K562 (cell line): ENCODE results near the gene SKIC2. TPM values are rescaled to one million over a fixed set of nuclear protein-coding genes. Genes with fewer than 3 reads are reported as not detected.
A peak's percentile ranks its signal among the peaks of the same experiment; 100 is the strongest.

Experiments used
- ATAC-seq: fragments of 200-7000 bp; cut with Tn5 transposase; 3 replicates; pipeline ENCODE4 v1.9.1; 2020; ENCODE audit warnings: moderate library complexity
- BruUV-seq: library from RNA; stranded (reverse); fragments of 400-500 nt; replicated peaks from 2 replicates; lab custom pipeline; 2021; lab: Mats Ljungman, UMichigan
- CTCF ChIA-PET: fragments of 300-600 bp; formaldehyde crosslinking; extraction: SDS; loops from one replicate; lab custom pipeline; 2021; ENCODE audit warnings: low intra/inter-chr PET ratio; lab: Yijun Ruan, JAX
- POLR2A ChIA-PET: fragments of 300-600, 350-650 bp; sonication (Branson Sonifier 250); formaldehyde crosslinking; extraction: SDS; loops from one replicate; lab custom pipeline; 2021; ENCODE audit warnings: antibody characterized with exemption, inconsistent platforms; lab: Yijun Ruan, JAX
- DNase-seq, 4 experiments: peaks; one replicate each; pipeline versions ENCODE4 v3.0.0 to v3.0.0-alpha.2; 2011 to 2018; ENCODE audit warnings: low spot score in 3 of 4, mixed read lengths in 3 of 4; ENCODE audit errors: extremely low read depth in 1 of 4
- FAIRE-seq: peaks from 2 replicates; lab custom pipeline; 2011; peaks lifted over from hg19 to GRCh38; lab: Jason Lieb, UNC
- H2AFZ ChIP-seq: 2 replicates; pipeline ENCODE4 v1.6.0; 2011; ENCODE audit warnings: low read depth, low read length, control low read depth, inconsistent platforms
- H3K27ac ChIP-seq: fragments of 200-600 bp; 3 replicates; pipeline ENCODE4 v1.8.0; 2011; ENCODE audit warnings: low read depth, mild to moderate bottlenecking, control low read depth, inconsistent platforms, low read length, moderate library complexity, mixed read lengths; ENCODE audit errors: extremely low read depth
- H3K27me3 ChIP-seq, 2 experiments: fragments of 300-600 bp in 1 of 2; 2 replicates in 1 of 2; 3 replicates in 1 of 2; pipeline versions ENCODE4 v1.6.0 to v1.8.0; 2011; ENCODE audit warnings: inconsistent platforms in 2 of 2, low read length in 2 of 2, mild to moderate bottlenecking in 1 of 2, mixed read lengths in 1 of 2, moderate library complexity in 1 of 2; ENCODE audit not compliant: control insufficient read depth in 2 of 2, insufficient read depth in 2 of 2
- H3K36me3 ChIP-seq: fragments of 300-600 bp; 3 replicates; pipeline ENCODE4 v1.8.0; 2011; ENCODE audit warnings: mild to moderate bottlenecking, low read length, inconsistent platforms; ENCODE audit not compliant: control insufficient read depth, insufficient read depth
- H3K4me1 ChIP-seq, 2 experiments: fragments of 200-600 bp in 1 of 2; replicated peaks in 1 of 2; 2 replicates in 1 of 2; 3 replicates in 1 of 2; pipeline versions ENCODE4 v1.5.1 to v1.8.0; 2011; ENCODE audit warnings: inconsistent platforms in 2 of 2, low read length in 2 of 2, mild to moderate bottlenecking in 1 of 2, mixed read lengths in 1 of 2, moderate library complexity in 1 of 2; ENCODE audit not compliant: control insufficient read depth in 2 of 2, insufficient read depth in 2 of 2
- H3K4me2 ChIP-seq: 2 replicates; pipeline ENCODE4 v1.6.1; 2011; ENCODE audit warnings: low read length, control low read depth, inconsistent platforms, mixed read lengths; ENCODE audit not compliant: insufficient read depth
- H3K4me3 ChIP-seq: fragments of 200-600 bp; sonication (generic), shearing (Covaris generic); 2 replicates; pipeline ENCODE4 v1.5.1; 2016; ENCODE audit warnings: control low read depth, inconsistent platforms
- H3K79me2 ChIP-seq: fragments of 200-600 bp; 3 replicates; pipeline ENCODE4 v1.8.0; 2011; ENCODE audit warnings: low read length, inconsistent platforms; ENCODE audit not compliant: control insufficient read depth, insufficient read depth
- H3K9ac ChIP-seq, 2 experiments: 2 replicates each; pipeline versions ENCODE4 v1.6.0 to v1.6.1; 2011; ENCODE audit warnings: low read depth in 2 of 2, low read length in 2 of 2, control low read depth in 1 of 2, inconsistent platforms in 1 of 2, mild to moderate bottlenecking in 1 of 2, mixed read lengths in 1 of 2; ENCODE audit not compliant: insufficient read depth in 1 of 2
- H3K9me1 ChIP-seq: one replicate; pipeline ENCODE4 v1.6.0; 2011; ENCODE audit warnings: inconsistent platforms, mild to moderate bottlenecking, low read length, moderate library complexity; ENCODE audit not compliant: control insufficient read depth, insufficient read depth
- H3K9me3 ChIP-seq: replicated peaks from 2 replicates; pipeline ENCODE4 v1.5.1; 2011; ENCODE audit warnings: low read depth, low read length, inconsistent platforms; ENCODE audit not compliant: control insufficient read depth, insufficient read depth
- H4K20me1 ChIP-seq: replicated peaks from 2 replicates; pipeline ENCODE4 v1.6.1; 2011; ENCODE audit warnings: low read length, inconsistent platforms, mixed read lengths; ENCODE audit not compliant: control insufficient read depth, insufficient read depth
- FOXJ2 ChIP-seq: fragments of 200-800 bp; sonication (Bioruptor generic); IDR thresholded peaks from 2 replicates; pipeline ENCODE4 v1.6.1; 2016; ENCODE audit warnings: missing genetic modification characterization, missing compliant biosample characterization
- JUND ChIP-seq, 2 experiments: IDR thresholded peaks; 2 replicates in 1 of 2; 3 replicates in 1 of 2; pipeline ENCODE4 v1.6.1; 2011; ENCODE audit warnings: borderline replicate concordance in 2 of 2, low read depth in 2 of 2, low read length in 2 of 2, improper control_type of control experiment in 1 of 2, missing biosample characterization in 1 of 2, missing genetic modification characterization in 1 of 2, missing genetic modification reagents in 1 of 2
- KDM4B ChIP-seq, 2 experiments: fragments of 450-650 bp in 1 of 2; sonication (generic) in 1 of 2; IDR thresholded peaks; 2 replicates each; pipeline ENCODE4 v1.6.1; 2016 to 2017; ENCODE audit warnings: borderline replicate concordance in 2 of 2, antibody characterized with exemption in 1 of 2, low read depth in 1 of 2, mild to moderate bottlenecking in 1 of 2
- MAZ ChIP-seq, 2 experiments: fragments of 450-650 bp in 1 of 2; sonication (generic) in 1 of 2; formaldehyde crosslinking; IDR thresholded peaks in 1 of 2; conservative IDR thresholded peaks in 1 of 2; 2 replicates each; pipeline versions ENCODE4 v1.4.0 to v1.5.0; 2020; ENCODE audit warnings: mild to moderate bottlenecking in 1 of 2, missing genetic modification reagents in 1 of 2
- NCOA1 ChIP-seq: fragments of 450-650 bp; IDR thresholded peaks from 2 replicates; pipeline ENCODE4 v1.6.1; 2016; ENCODE audit warnings: low read depth
- PTRF ChIP-seq: fragments of 450-650 bp; IDR thresholded peaks from 2 replicates; pipeline ENCODE4 v1.6.1; 2016; ENCODE audit warnings: mild to moderate bottlenecking, missing genetic modification characterization, missing compliant biosample characterization
- RUNX1 ChIP-seq: sonication (generic); IDR thresholded peaks from 2 replicates; pipeline ENCODE4 v1.6.1; 2016; ENCODE audit warnings: antibody characterized with exemption, low read depth
- SMARCA4 ChIP-seq: fragments of 450-650 bp; IDR thresholded peaks from 2 replicates; pipeline ENCODE4 v1.6.1; 2016
- SMARCE1 ChIP-seq: fragments of 450-650 bp; IDR thresholded peaks from 2 replicates; pipeline ENCODE4 v1.7.1; 2016; ENCODE audit warnings: mild to moderate bottlenecking
- TOE1 ChIP-seq, 2 experiments: fragments of 450-650 bp in 1 of 2; sonication (generic) in 1 of 2; formaldehyde crosslinking in 1 of 2; IDR thresholded peaks; 2 replicates each; pipeline versions ENCODE4 v1.7.1 to v1.8.0; 2016 to 2022; ENCODE audit warnings: borderline replicate concordance in 2 of 2, mild to moderate bottlenecking in 2 of 2, antibody characterized with exemption in 1 of 2, inconsistent platforms in 1 of 2, low read depth in 1 of 2, missing genetic modification reagents in 1 of 2, moderate library complexity in 1 of 2
- ZNF121 ChIP-seq: sonication (generic); formaldehyde crosslinking; conservative IDR thresholded peaks from 2 replicates; pipeline ENCODE4 v1.8.0; 2022; ENCODE audit warnings: missing genetic modification reagents
- ZNF239 ChIP-seq: fragments of 250-450 bp; sonication (Bioruptor Pico); IDR thresholded peaks from 2 replicates; pipeline ENCODE4 v1.4.0; 2020; ENCODE audit warnings: mild to moderate bottlenecking
- WGBS: fragments of 100-300 bp; shearing (Covaris generic); methylation state at CpG from one replicate; pipeline ENCODE4 v1.1.6; 2016; ENCODE audit warnings: low coverage, mixed read lengths; ENCODE audit not compliant: insufficient coverage; ENCODE audit errors: missing lambda C conversion rate; 5-methylcytosine and 5-hydroxymethylcytosine counted together
- in situ Hi-C: fragments of 300-500 bp; cut with MboI; formaldehyde crosslinking; loops from 4 replicates; pipeline ENCODE4 v1.15.0; 2018; ENCODE audit warnings: inconsistent platforms, mixed read lengths
- intact Hi-C: fragments of 100-400 bp; cut with micrococcal nuclease; formaldehyde crosslinking; loops from 2 replicates; pipeline ENCODE4 v1.14.2; 2022
- polyA plus RNA-seq, 8 experiments: library from polyadenylated mRNA; depleted of rRNA in 4 of 8; stranded (reverse) in 5 of 8; unstranded in 3 of 8; fragments of >200 nt; fragmentation: Nextera tagmentation in 2 of 8; fragmentation: Illumina TruSeq in 1 of 8; extraction: Ambion mirVana in 2 of 8; extraction: Trizol in 1 of 8; gene quantifications; 2 replicates each; pipeline versions ENCODE4 v1.2.1 to v1.2.3, GENCODE V29; 2011 to 2014; ENCODE audit warnings: inconsistent platforms in 1 of 8, missing spikeins in 1 of 8
- total RNA-seq, 7 experiments: library from RNA; depleted of rRNA in 6 of 7; stranded (reverse); fragments of >200 nt in 6 of 7; fragmentation: Illumina TruSeq in 2 of 7; extraction: Trizol in 2 of 7; gene quantifications; 2 replicates each; pipeline versions ENCODE4 v1.2.1 to v1.2.3, GENCODE V29; 2011 to 2021; ENCODE audit warnings: low replicate concordance in 1 of 7
- TF ChIP-seq, protein P1 (sequence below): fragments of 250-450 bp; sonication (Bioruptor Pico); IDR thresholded peaks from 2 replicates; pipeline ENCODE4 v1.5.0; 2021
- TF ChIP-seq, protein P2 (sequence below): fragments of 450-650 bp; IDR thresholded peaks from 2 replicates; pipeline ENCODE4 v1.6.1; 2018; ENCODE audit not compliant: partially characterized antibody
- TF ChIP-seq, protein P3 (sequence below), 2 experiments: fragments of 250-450 bp in 1 of 2; fragments of 450-650 bp in 1 of 2; sonication (Bioruptor Pico) in 1 of 2; IDR thresholded peaks; 2 replicates each; pipeline versions ENCODE4 v1.6.1 to v1.8.0; 2016 to 2021; ENCODE audit warnings: mild to moderate bottlenecking in 2 of 2, moderate library complexity in 2 of 2, missing compliant biosample characterization in 1 of 2, missing genetic modification characterization in 1 of 2

The SKIC2 gene
- total and polyA plus RNA-seq, 9 of the 15 experiments (the other 6 are each of a cell fraction or from before 2014, with no cell fraction given) = 3.3 to 94.6 (median 38.8) TPM

DNA sequence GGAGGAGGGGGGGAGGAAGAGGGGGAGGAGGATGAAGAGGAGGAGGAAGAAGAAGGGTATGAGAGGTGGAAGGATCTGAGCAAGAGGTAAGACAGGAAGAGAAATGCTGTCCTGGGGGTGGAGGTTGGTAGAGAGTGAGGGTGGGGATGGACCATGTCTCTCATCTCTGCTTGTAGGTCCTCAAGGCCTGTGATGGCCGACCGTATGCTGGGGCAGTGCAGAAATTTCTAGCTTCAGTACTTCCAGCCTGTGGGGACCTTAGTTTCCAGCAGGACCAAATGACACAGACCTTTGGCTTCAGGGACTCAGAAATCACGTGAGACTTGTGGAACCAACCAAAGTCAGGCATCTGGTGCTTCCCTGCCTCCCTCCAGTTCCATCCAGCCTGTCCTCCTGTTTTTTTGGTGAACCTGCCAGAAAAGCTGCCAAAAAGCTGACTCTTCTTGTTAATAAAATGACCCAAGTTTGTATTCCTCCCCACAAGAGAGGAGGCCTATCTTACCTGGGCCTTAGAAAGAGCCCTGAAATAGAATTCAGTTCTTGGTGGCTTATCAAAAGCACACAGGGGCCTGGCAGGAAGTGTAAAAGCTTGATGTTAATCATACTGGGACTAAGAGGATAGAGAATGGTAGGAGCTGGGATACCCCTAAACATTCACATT, 20.4 kb downstream of the SKIC2 start:
- no TSS peak for BruUV-seq
- Histone ChIP-seq H3K4me2 (peak overlapping the region; percentile 71), H3K9me1 (no peaks in the 10 kb centered on the region), H3K27me3 (no peaks in the 10 kb centered on the region), H3K36me3 (peaks cover 16% of the 10 kb centered on the region), H3K4me3 (no peak overlapping the region; the same call in 1 of the 2 replicates), H3K9me3 (no peaks in the 10 kb centered on the region), H3K9ac (peak overlapping the region; percentile 71 to 72; a peak in 3 of 4 replicates), H4K20me1 (no peaks in the 10 kb centered on the region), H3K79me2 (peaks cover 19% of the 10 kb centered on the region), H3K27ac (peak overlapping the region; percentile 87), H2AFZ (peak overlapping the region; percentile 68), H3K4me1 (peaks cover 31 to 34% of the 10 kb centered on the region in 2 experiments)
- CTCF ChIA-PET = no interaction called here
- in situ Hi-C loops = no loop called here
- 11% methylated on average over 3 of the region's 3 CpGs for WGBS
- FAIRE-seq (peak; percentile 83), DNase-seq (peak in 3 of 4 experiments; percentile 27 to 75 (median 69)), ATAC-seq (peak; percentile 67)
- POLR2A ChIA-PET = interaction anchor here (0.6 to 1.1 kb wide), 6 partner anchors 27 to 184 kb away, joined by 3 to 4 read pairs (median 3); partner anchors contain the start of genes HSPA1B and VARS1
- intact Hi-C loops = loop anchor here (10.0 kb wide), 1 partner anchor 245 kb away; the partner anchor contains the start of gene CLIC1
- TF ChIP-seq FOXJ2 (tag) = 0 out of 2 replicates have a peak, but pooled peaks have one; percentile 20
- TF ChIP-seq RUNX1 = no peak
- peak; percentile 71 for TF ChIP-seq TOE1 (IDR thresholded peaks at IDR 0.05; ENCODE audit: borderline replicate concordance)
- TF ChIP-seq TOE1 (CRISPR knock-in tag; IDR thresholded peaks at IDR 0.05; ENCODE audit: borderline replicate concordance, low read depth) = no peak
- 0 out of 4 replicates have a peak, but pooled peaks of 1 of the 2 experiments have one; percentile 42 for TF ChIP-seq KDM4B (IDR thresholded peaks at IDR 0.05; ENCODE audit: borderline replicate concordance in 2 of 2, low read depth in 1 of 2)
- TF ChIP-seq ZNF239 (CRISPR knock-in tag) = peak; percentile 4; the same call in 1 of the 2 replicates
- TF ChIP-seq JUND (IDR thresholded peaks at IDR 0.05; ENCODE audit: borderline replicate concordance, low read depth, low read length) = 0 out of 2 replicates have a peak, but pooled peaks have one; percentile 1
- no peak for TF ChIP-seq JUND (tag; IDR thresholded peaks at IDR 0.05; ENCODE audit: borderline replicate concordance, low read depth, low read length)
- TF ChIP-seq SMARCA4 = peak; percentile 79
- TF ChIP-seq, protein P1, sequence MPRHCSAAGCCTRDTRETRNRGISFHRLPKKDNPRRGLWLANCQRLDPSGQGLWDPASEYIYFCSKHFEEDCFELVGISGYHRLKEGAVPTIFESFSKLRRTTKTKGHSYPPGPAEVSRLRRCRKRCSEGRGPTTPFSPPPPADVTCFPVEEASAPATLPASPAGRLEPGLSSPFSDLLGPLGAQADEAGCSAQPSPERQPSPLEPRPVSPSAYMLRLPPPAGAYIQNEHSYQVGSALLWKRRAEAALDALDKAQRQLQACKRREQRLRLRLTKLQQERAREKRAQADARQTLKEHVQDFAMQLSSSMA (CRISPR knock-in tag) = no peak
- no peak for TF ChIP-seq ZNF121 (CRISPR knock-in tag)
- 0 out of 4 replicates have a peak, but pooled peaks of 1 of the 2 experiments have one; percentile 41 for TF ChIP-seq MAZ (CRISPR knock-in tag; conservative IDR thresholded peaks at IDR 0.05 in 1 of 2, IDR thresholded peaks at IDR 0.05 in 1 of 2)
- TF ChIP-seq, protein P2, sequence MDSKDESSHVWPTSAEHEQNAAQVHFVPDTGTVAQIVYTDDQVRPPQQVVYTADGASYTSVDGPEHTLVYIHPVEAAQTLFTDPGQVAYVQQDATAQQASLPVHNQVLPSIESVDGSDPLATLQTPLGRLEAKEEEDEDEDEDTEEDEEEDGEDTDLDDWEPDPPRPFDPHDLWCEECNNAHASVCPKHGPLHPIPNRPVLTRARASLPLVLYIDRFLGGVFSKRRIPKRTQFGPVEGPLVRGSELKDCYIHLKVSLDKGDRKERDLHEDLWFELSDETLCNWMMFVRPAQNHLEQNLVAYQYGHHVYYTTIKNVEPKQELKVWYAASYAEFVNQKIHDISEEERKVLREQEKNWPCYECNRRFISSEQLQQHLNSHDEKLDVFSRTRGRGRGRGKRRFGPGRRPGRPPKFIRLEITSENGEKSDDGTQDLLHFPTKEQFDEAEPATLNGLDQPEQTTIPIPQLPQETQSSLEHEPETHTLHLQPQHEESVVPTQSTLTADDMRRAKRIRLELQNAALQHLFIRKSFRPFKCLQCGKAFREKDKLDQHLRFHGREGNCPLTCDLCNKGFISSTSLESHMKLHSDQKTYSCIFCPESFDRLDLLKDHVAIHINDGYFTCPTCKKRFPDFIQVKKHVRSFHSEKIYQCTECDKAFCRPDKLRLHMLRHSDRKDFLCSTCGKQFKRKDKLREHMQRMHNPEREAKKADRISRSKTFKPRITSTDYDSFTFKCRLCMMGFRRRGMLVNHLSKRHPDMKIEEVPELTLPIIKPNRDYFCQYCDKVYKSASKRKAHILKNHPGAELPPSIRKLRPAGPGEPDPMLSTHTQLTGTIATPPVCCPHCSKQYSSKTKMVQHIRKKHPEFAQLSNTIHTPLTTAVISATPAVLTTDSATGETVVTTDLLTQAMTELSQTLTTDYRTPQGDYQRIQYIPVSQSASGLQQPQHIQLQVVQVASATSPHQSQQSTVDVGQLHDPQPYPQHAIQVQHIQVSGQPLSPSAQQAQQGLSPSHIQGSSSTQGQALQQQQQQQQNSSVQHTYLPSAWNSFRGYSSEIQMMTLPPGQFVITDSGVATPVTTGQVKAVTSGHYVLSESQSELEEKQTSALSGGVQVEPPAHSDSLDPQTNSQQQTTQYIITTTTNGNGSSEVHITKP = peak; percentile 45
- no peak for TF ChIP-seq PTRF (tag)
- TF ChIP-seq, protein P3, sequence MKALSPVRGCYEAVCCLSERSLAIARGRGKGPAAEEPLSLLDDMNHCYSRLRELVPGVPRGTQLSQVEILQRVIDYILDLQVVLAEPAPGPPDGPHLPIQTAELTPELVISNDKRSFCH (CRISPR knock-in tag; IDR thresholded peaks at IDR 0.05) = no peak
- TF ChIP-seq, protein P3 (tag; IDR thresholded peaks at IDR 0.05) = peak; percentile 30; the same call in 1 of the 2 replicates
- no peak for TF ChIP-seq NCOA1
- TF ChIP-seq SMARCE1 = peak; percentile 33
